H1 (cell line): ENCODE results near the gene MMP28. TPM values are rescaled to one million over a fixed set of nuclear protein-coding genes. Genes with fewer than 3 reads are reported as not detected.

ENCODE experiments used
- CTCF ChIA-PET: fragments of 300-600 bp; sonication (Branson Sonifier 250); formaldehyde crosslinking; loops from one replicate; lab custom pipeline; 2021; ENCODE audit not compliant: partially characterized antibody; lab: Charles Lee
- POLR2A ChIA-PET: fragments of 300-600 bp; sonication (Branson Sonifier 250); formaldehyde crosslinking; loops from one replicate; lab custom pipeline; 2021; ENCODE audit warnings: inconsistent platforms; ENCODE audit not compliant: partially characterized antibody; lab: Charles Lee
- DNase-seq, 2 experiments: peaks; one replicate each; pipeline versions ENCODE4 v3.0.0 to v3.0.0-alpha.2; 2010 to 2022; ENCODE audit warnings: low spot score in 2 of 2, low read depth in 1 of 2, mixed read lengths in 1 of 2
- FAIRE-seq: peaks from 2 replicates; lab custom pipeline; 2011; peaks lifted over from hg19 to GRCh38; lab: Jason Lieb, UNC
- H2AFZ ChIP-seq: 2 replicates; pipeline ENCODE4 v1.8.1; 2012; ENCODE audit warnings: low read length, inconsistent platforms
- H2AK5ac ChIP-seq: 2 replicates; pipeline ENCODE4 v1.6.1; 2013; ENCODE audit warnings: low read depth, low read length
- H2BK120ac ChIP-seq: replicated peaks from 2 replicates; pipeline ENCODE3; 2013; ENCODE audit warnings: low read depth, low read length, inconsistent platforms
- H2BK12ac ChIP-seq: 2 replicates; pipeline ENCODE4 v1.6.1; 2013; ENCODE audit warnings: low read depth, low read length
- H2BK15ac ChIP-seq: 2 replicates; pipeline ENCODE4 v1.6.1; 2013; ENCODE audit warnings: low read length
- H2BK20ac ChIP-seq: 2 replicates; pipeline ENCODE4 v1.6.1; 2013; ENCODE audit warnings: low read length
- H2BK5ac ChIP-seq: 2 replicates; pipeline ENCODE4 v1.6.1; 2013; ENCODE audit warnings: low read depth, low read length
- H3K14ac ChIP-seq: 2 replicates; pipeline ENCODE4 v1.6.1; 2013; ENCODE audit warnings: inconsistent platforms; ENCODE audit not compliant: insufficient read length
- H3K18ac ChIP-seq: 2 replicates; pipeline ENCODE4 v1.6.1; 2013; ENCODE audit warnings: low read length; ENCODE audit errors: extremely low read depth
- H3K23ac ChIP-seq: 2 replicates; pipeline ENCODE4 v1.6.1; 2013; ENCODE audit warnings: inconsistent platforms; ENCODE audit not compliant: insufficient read length
- H3K23me2 ChIP-seq: 2 replicates; pipeline ENCODE4 v1.6.1; 2013; ENCODE audit warnings: low read depth, low read length
- H3K27ac ChIP-seq: 2 replicates; pipeline ENCODE4 v1.6.1; 2011; ENCODE audit warnings: low read depth, low read length, inconsistent platforms
- H3K27me3 ChIP-seq, 4 experiments: replicated peaks in 1 of 4; 1 replicate in 1 of 4; 2 replicates in 3 of 4; pipeline versions ENCODE4 v1.6.1 to v1.8.1; 2011 to 2013; ENCODE audit warnings: low read length in 3 of 4, mild to moderate bottlenecking in 3 of 4, inconsistent platforms in 2 of 4, mixed read lengths in 2 of 4, moderate library complexity in 1 of 4; ENCODE audit not compliant: control insufficient read depth in 3 of 4, insufficient read depth in 3 of 4; ENCODE audit errors: extremely low read depth in 1 of 4
- H3K36me3 ChIP-seq, 4 experiments: 2 replicates each; pipeline versions ENCODE4 v1.6.1 to v1.8.1; 2011 to 2013; ENCODE audit warnings: mild to moderate bottlenecking in 4 of 4, low read length in 3 of 4, moderate library complexity in 2 of 4, control low read depth in 1 of 4, inconsistent platforms in 1 of 4; ENCODE audit not compliant: insufficient read depth in 4 of 4, control insufficient read depth in 2 of 4
- H3K4ac ChIP-seq: replicated peaks from 2 replicates; pipeline ENCODE3; 2013; ENCODE audit warnings: low read length, low read depth, mixed read lengths, inconsistent platforms; ENCODE audit not compliant: insufficient read length
- H3K4me1 ChIP-seq, 4 experiments: replicated peaks in 1 of 4; 1 replicate in 1 of 4; 2 replicates in 3 of 4; pipeline versions ENCODE4 v1.6.1 to v1.8.1; 2011 to 2013; ENCODE audit warnings: low read length in 3 of 4, inconsistent platforms in 2 of 4, mixed read lengths in 1 of 4; ENCODE audit not compliant: insufficient read depth in 4 of 4, control insufficient read depth in 3 of 4
- H3K4me2 ChIP-seq, 2 experiments: 2 replicates each; pipeline versions ENCODE4 v1.6.1 to v1.8.1; 2011 to 2013; ENCODE audit warnings: low read depth in 2 of 2, low read length in 2 of 2, control low read depth in 1 of 2, inconsistent platforms in 1 of 2, mild to moderate bottlenecking in 1 of 2; ENCODE audit not compliant: insufficient read depth in 1 of 2
- H3K4me3 ChIP-seq, 4 experiments: fragments of 200-600, 300-600 bp in 1 of 4; sonication (generic), shearing (Covaris generic), sonication (Bioruptor Twin) in 1 of 4; 2 replicates each; pipeline versions ENCODE4 v1.5.1 to v1.8.1; 2011 to 2016; ENCODE audit warnings: low read length in 4 of 4, low read depth in 3 of 4, control low read depth in 2 of 4, inconsistent platforms in 2 of 4, mild to moderate bottlenecking in 2 of 4, mixed read lengths in 1 of 4, moderate library complexity in 1 of 4; ENCODE audit not compliant: insufficient read depth in 2 of 4; ENCODE audit errors: extremely low read depth in 1 of 4
- H3K56ac ChIP-seq: replicated peaks from 2 replicates; pipeline ENCODE3; 2013; ENCODE audit warnings: low read depth, mild to moderate bottlenecking, mixed read lengths, low read length, inconsistent platforms; ENCODE audit not compliant: insufficient read length
- H3K79me1 ChIP-seq: 2 replicates; pipeline ENCODE4 v1.6.1; 2013; ENCODE audit warnings: low read depth, low read length, control low read depth
- H3K79me2 ChIP-seq, 2 experiments: 2 replicates each; pipeline versions ENCODE4 v1.6.1 to v1.8.1; 2012 to 2013; ENCODE audit warnings: low read length in 2 of 2, mild to moderate bottlenecking in 2 of 2, inconsistent platforms in 1 of 2; ENCODE audit not compliant: insufficient read depth in 2 of 2, control insufficient read depth in 1 of 2
- H3K9ac ChIP-seq, 4 experiments: replicated peaks in 1 of 4; 1 replicate in 1 of 4; 2 replicates in 3 of 4; pipeline versions ENCODE4 v1.6.1 to v1.8.1; 2011 to 2013; ENCODE audit warnings: low read depth in 3 of 4, low read length in 3 of 4, control low read depth in 2 of 4, mild to moderate bottlenecking in 2 of 4, moderate library complexity in 2 of 4, inconsistent platforms in 1 of 4; ENCODE audit errors: extremely low read depth in 1 of 4
- H3K9me3 ChIP-seq, 2 experiments: 2 replicates each; pipeline versions ENCODE4 v1.6.1 to v1.8.1; 2012 to 2013; ENCODE audit warnings: mild to moderate bottlenecking in 2 of 2, moderate library complexity in 2 of 2, control low read depth in 1 of 2, inconsistent platforms in 1 of 2, low read depth in 1 of 2, low read length in 1 of 2, mixed read lengths in 1 of 2; ENCODE audit not compliant: insufficient read depth in 2 of 2
- H4K20me1 ChIP-seq, 2 experiments: replicated peaks in 1 of 2; 2 replicates each; pipeline versions ENCODE3 to v1.8.1; 2011 to 2013; ENCODE audit warnings: inconsistent platforms in 2 of 2, low read length in 2 of 2, mild to moderate bottlenecking in 1 of 2; ENCODE audit not compliant: insufficient read depth in 2 of 2, control insufficient read depth in 1 of 2
- H4K5ac ChIP-seq: 2 replicates; pipeline ENCODE4 v1.6.1; 2013; ENCODE audit warnings: low read length, low read depth, mixed read lengths, inconsistent platforms; ENCODE audit not compliant: insufficient read length
- H4K8ac ChIP-seq: 2 replicates; pipeline ENCODE4 v1.8.0; 2013; ENCODE audit warnings: mild to moderate bottlenecking, moderate library complexity, low read length, inconsistent platforms; ENCODE audit not compliant: insufficient read depth; ENCODE audit errors: extremely low read depth
- H4K91ac ChIP-seq: replicated peaks from 2 replicates; pipeline ENCODE3; 2013; ENCODE audit warnings: low read length, mixed read lengths, inconsistent platforms; ENCODE audit not compliant: insufficient read length
- MAFK ChIP-seq: IDR thresholded peaks from 2 replicates; pipeline ENCODE4 v1.6.1; 2012; ENCODE audit warnings: low read depth, mild to moderate bottlenecking, improper control_type of control experiment, low read length
- RXRA ChIP-seq: IDR thresholded peaks from 2 replicates; pipeline ENCODE4 v1.6.1; 2011; ENCODE audit warnings: low read depth, mild to moderate bottlenecking, low read length, moderate library complexity; ENCODE audit not compliant: insufficient read depth
- WGBS, 2 experiments: shearing (Covaris generic) in 1 of 2; methylation state at CpG; one replicate each; pipeline versions ENCODE4 v1.1.6 to v1.1.7; 2013 to 2015; ENCODE audit warnings: low lambda C conversion rate in 2 of 2, mixed read lengths in 2 of 2, inconsistent platforms in 1 of 2, low coverage in 1 of 2, missing lambda C conversion rate in 1 of 2; ENCODE audit not compliant: insufficient replicate concordance in 2 of 2, insufficient coverage in 1 of 2, insufficient read length in 1 of 2; ENCODE audit errors: extremely low coverage in 1 of 2, missing lambda C conversion rate in 1 of 2; 5-methylcytosine and 5-hydroxymethylcytosine counted together
- polyA plus RNA-seq, 7 experiments: library from polyadenylated mRNA; depleted of rRNA in 3 of 7; stranded (reverse) in 5 of 7; unstranded in 2 of 7; fragments of >200 nt in 5 of 7; fragments of 200-250 nt in 2 of 7; gene quantifications; 1 replicate in 5 of 7; 2 replicates in 1 of 7; 4 replicates in 1 of 7; pipeline versions ENCODE4 v1.2.1 to v1.2.3, GENCODE V29; 2011 to 2013; ENCODE audit warnings: missing spikeins in 2 of 7, mixed read lengths in 2 of 7
- total RNA-seq: library from RNA; stranded (reverse); fragmentation: NEBNext Ultra II Directional; extraction: Animal tissue kit (Norgen Biotek cat#: 25700); gene quantifications from 2 replicates; pipeline ENCODE4 v1.2.1, GENCODE V29; 2021

MMP28 gene
- total and polyA plus RNA-seq, 2 of the 8 experiments (the other 6 are each of a cell fraction or from before 2014, with no cell fraction given) = not detected

DNA sequence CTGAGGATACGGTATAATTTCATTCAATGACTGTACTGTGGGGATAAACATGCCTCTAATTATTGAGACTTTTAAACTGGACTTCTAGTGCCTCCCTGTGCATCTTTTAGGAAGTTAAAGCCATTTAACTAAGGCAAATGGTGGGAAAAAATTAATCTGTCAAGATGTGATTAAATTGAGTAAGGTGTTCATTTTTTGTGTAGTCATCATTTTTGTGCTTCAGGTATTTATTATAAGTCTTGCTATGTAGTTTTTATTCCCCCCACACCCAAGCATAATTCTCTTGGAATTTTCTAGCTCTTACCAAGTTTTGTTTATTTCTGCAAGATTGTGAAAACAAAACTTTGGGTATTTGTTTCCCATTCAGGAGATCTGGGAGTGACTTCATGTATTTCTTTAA, 24.0 kb upstream of the MMP28 start:
- no peak overlapping the region for H2BK20ac ChIP-seq
- no peaks in the 10 kb centered on the region for H3K79me1 ChIP-seq
- H3K4me3 ChIP-seq = no peak overlapping the region
- H3K14ac ChIP-seq = no peak overlapping the region
- no peak overlapping the region for H2AK5ac ChIP-seq
- no peaks in the 10 kb centered on the region for H3K23me2 ChIP-seq
- no peak overlapping the region for H3K23ac ChIP-seq
- H3K36me3 ChIP-seq = peaks cover 27 to 84% (median 53%) of the 10 kb centered on the region in 4 experiments
- H2BK12ac ChIP-seq = no peak overlapping the region
- TF ChIP-seq RXRA = no peak
- peak; percentile 37; the same call in 1 of the 2 replicates for TF ChIP-seq MAFK
- H3K9me3 ChIP-seq = no peaks in the 10 kb centered on the region
- no peaks in the 10 kb centered on the region for H3K4me1 ChIP-seq
- H3K79me2 ChIP-seq = peaks cover 8 to 84% of the 10 kb centered on the region in 2 experiments; a peak in 3 of 4 replicates
- no peak overlapping the region for H2AFZ ChIP-seq
- H2BK5ac ChIP-seq = no peak overlapping the region
- WGBS, 2 experiments = 91% methylated on average over 1 of the region's 1 CpG; no CpG with 5 or more reads in 1 of the 2 experiments
- no peak overlapping the region for H3K18ac ChIP-seq
- H4K5ac ChIP-seq = no peak overlapping the region
- H3K27me3 ChIP-seq = no peaks in the 10 kb centered on the region
- H3K27ac ChIP-seq = no peak overlapping the region
- no peak overlapping the region for H3K56ac ChIP-seq
- no peak overlapping the region for H3K4ac ChIP-seq
- ChIA-PET CTCF (interaction anchor here (1.4 to 1.5 kb wide), 2 partner anchors 11 to 30 kb away, joined by 3 to 5 read pairs; partner anchors contain the start of gene TAF15), POLR2A (interaction anchor here (1.0 to 2.1 kb wide), 5 partner anchors 9 to 206 kb away, joined by 3 to 12 read pairs (median 4); partner anchors contain the start of gene TAF15)
- no peak overlapping the region for H2BK120ac ChIP-seq
- no peak for FAIRE-seq
- H2BK15ac ChIP-seq = no peak overlapping the region
- H4K8ac ChIP-seq = no peak overlapping the region
- no peak overlapping the region for H3K9ac ChIP-seq
- no peak overlapping the region for H3K4me2 ChIP-seq
- DNase-seq = no peak
- no peak overlapping the region for H4K91ac ChIP-seq
- peaks cover 10 to 11% of the 10 kb centered on the region in 2 experiments for H4K20me1 ChIP-seq
